Iris pigment epithelial cell (primary cell): ENCODE data around the gene LPAR1.
"Not testable (repeated sequence)": the region's sequence is repeated elsewhere in the genome, so short reads cannot be mapped to it uniquely, and the experiment has no call there.

ENCODE experiments used
- DNase-seq: peaks from one replicate; pipeline ENCODE4 v3.0.0-alpha.2; 2011; ENCODE audit warnings: low read depth

The LPAR1 gene

DNA sequence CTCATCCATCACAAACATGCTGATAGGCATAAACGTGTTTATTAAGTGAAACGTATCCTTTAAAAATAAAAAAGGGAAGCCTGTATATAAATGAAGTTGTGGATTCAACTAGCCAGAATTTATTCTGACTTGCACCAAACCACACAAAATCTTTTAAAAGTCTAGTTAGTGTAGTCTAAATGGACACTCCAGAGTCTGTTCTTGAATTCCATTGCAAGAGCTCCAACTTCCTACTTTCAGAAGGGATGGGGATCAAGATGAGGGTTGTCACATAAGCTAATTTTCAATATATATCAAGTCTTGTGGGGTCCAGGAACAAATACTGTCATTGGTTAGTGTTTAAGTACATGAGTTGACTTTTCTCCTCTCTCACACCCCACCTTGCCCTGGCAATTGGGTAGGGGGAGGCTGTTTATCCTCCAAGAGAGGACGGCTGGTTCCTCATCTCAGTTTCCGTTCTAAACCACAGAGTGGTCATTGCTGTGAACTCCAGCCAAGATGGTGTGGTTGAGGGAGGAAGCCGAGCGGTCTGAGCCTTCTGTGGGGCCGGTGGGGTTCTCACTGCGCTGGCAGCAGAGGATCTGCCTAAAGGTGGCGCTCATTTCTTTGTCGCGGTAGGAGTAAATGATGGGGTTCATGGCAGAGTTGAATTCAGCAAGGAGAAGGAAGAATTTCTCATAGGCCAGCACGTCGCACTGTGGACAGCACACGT is 163.2 kb downstream of the LPAR1 start:
- no peak for DNase-seq

DNA sequence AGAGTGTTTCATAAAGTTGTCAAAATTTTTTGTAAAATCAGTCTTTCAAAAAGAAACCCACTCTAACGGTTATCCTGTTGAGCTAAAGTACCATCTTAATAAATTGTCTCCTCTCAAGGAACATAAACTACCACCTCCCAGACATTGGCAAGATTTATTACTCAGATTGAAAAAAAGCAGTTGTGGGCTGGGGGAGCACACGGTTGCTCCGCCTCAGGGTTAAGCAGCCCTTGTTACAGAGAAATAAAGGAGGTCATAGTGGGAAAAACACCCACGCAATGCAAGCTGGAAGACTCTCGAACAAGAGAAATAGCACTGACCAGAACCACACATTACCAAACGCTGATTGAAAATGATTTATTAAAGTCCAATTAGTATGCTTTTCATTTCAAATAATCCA is 165.3 kb downstream of the LPAR1 start:
- no peak for DNase-seq

DNA sequence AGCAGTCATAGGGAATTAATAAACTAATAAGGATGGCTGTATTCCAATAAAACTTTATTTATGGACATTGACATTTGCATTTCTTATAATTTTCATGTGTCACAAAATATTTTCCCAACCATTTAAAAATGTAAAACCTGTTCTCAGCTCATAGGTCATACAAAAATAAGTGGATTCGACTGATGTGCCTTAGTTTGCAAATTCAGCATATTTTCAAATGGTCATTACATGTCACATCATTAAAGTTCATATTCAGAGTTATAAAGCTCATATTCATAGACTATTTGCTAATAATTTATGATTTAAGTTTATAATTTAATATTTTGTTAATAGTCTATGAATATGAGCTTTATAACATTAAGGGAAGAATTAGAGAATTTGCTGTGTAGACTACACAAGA is 166.5 kb downstream of the LPAR1 start:
- no peak for DNase-seq

- DNase-seq, result no peak
These were observed 168.3 kb downstream of the LPAR1 start for GRCh38 chr9:110869931-110870330.

- DNase-seq, result no peak
These were observed 174.3 kb downstream of the LPAR1 start for GRCh38 chr9:110864011-110864410.

DNA sequence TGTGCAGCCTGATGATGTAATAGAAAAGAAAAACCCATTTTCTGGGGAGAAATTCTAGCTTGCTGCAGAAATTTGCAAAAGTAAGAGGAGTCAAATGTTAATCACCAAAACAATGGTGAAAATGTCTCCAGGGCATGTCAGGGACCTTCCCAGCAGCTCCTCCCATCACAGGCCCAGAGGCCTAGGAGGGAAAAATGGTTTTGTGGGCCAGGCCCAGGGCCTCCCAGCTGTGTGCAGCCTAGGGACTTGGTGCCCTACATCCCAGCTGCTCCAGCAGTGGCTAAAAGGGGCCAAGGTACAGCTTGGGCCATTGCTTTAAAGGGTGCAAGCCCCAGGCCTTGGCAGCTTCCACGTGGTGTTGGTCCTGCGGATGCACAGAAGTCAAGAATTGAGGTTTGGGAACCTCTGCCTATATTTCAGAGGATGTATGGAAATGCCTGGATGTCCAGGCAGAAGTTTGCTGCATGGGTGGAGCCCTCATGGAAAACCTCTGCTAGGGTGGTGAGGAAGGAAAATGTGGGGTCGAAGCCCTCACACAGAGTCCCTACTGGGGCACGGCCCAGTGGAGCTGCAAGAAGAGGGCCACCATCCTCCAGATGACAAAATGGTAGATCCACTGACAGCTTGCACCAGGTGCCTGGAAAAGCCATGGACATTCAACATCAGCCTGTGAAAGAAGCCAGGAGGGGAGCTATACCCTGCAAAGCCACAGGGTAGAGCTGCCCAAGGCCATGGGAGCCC is 176.7 kb downstream of the LPAR1 start:
- not testable (repeated sequence) for DNase-seq

- DNase-seq, result no peak
These were observed 181.5 kb downstream of the LPAR1 start for GRCh38 chr9:110856772-110857171.

DNA sequence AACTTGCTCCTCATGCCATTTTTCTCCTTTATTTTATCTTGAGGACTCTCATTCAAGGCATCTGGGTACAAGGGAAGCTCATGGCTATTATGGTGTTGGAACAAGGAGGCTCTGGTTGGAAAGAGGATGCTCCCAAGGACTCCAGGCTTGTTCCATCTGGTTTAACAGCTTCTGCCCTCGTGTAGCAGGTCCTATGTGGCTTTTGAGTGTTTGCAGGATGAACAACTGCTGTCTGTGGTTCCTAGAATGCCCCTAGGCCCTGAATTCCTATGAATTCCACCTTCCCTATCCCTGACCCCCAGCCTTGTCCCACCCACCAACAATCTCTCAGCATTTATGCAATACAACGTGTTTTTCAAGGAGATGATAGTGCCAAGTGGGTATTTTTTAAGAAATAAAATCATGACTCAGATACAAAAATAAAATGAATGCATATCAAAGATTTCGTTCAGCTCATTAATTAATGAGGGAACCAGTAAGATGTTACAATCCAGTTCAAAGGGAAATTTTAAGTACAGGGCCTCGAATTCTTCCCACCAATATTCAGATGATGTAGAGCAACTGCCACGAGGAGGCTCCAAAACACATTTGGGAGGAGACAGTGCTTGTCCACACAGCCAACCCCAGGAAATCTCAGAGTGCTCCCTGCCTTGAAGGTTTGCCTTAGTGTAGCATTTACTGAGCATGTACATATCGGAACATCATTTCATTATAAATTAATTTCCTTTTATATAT is 187.7 kb downstream of the LPAR1 start:
- no peak for DNase-seq

DNA sequence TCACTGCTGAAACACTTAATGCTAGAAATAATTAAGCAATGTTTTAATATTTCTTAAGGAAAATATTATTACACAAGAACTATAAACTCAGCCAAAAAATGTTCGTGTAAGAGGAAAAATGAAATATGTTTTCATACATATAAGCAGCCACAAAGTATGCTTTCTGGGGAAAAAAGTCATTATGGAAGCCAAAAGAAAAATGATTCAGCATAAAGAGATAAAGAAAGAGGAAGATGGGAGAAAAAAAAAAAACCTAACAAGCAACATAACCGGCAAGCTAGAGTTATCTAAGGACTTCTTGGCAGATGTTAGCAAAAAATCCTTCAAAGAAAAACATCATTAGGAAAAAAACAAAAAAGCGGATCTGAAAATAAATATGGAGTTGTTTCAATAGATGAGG is 190.6 kb downstream of the LPAR1 start:
- peak; percentile 69 for DNase-seq

DNA sequence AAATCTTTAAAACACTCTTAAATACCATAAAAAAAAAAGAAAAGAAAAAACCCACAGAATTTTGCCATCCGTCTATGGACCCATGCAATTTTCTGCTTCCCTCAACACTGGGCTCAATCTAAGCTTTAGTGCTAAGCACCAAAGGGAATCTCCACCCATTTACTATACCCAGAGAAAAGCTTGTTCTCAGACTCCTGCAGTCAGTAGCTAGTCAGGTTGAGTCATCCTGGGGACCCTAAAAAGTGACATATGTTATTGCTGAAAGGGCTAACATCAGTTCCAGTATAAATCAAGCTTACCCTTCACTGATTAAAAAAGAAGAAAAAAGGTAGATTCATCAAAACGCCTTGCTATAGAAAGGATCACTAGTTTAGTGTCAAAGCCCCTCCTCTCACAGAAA is 192.1 kb downstream of the LPAR1 start:
- DNase-seq, result peak; percentile 29

DNA sequence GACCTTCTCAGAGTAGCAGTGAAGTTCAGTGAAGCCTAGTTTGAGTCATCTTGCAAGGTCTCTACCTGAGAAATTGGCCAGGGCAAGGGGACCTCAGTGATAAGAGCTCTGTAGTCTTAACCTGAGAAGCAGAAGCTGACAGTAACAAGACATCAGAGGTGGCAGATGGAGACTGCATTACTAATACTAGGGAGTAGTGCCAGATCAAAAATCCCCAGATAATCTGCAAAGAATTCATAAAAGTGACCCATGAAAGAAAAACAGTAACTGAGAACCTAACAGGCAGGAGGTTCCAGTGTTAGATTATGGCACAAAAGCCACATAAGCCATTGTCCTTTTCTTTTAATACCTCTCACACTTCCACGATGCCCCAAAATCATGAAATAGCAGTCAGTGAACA is 194.1 kb downstream of the LPAR1 start:
- peak; percentile 45 for DNase-seq

DNA sequence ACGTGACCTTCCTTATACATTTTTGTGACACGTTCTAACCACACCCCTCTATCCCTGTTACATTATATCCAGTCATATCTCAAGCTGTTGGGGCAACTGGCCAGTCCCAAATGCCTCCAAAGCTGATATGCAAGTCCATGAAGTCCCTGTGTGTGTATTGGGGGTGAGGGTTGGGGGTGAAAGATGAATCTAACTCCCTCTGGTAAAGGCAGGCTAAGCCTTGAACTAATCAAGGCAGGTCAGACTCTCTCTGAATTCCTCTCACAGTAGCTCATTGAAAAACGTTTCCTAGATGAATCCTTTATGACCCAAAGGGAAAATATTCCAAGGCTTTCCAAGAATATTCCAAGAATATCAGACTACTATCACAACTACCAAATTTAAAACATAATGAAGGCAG is 195.3 kb downstream of the LPAR1 start:
- peak; percentile 16 for DNase-seq

DNA sequence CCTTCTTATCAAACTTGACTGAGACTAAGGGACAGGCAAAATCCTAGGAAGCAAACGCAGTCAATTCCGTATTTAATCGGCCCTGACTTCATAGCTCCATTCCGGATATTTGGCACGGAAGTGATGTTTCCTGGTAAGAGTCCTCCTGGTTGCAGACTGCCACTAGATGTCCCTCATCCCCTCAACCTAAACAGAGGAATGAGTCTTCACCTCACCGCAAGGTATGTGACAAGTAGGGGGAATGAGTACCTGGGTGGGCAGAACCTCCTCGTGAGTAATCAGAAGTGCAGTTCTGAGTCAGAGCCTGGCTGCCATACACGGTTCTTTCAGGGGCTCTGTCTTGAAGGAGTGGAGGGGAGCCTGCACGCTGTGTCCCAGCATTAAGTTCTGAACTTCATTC is 196.1 kb downstream of the LPAR1 start:
- DNase-seq, result peak; percentile 23

DNA sequence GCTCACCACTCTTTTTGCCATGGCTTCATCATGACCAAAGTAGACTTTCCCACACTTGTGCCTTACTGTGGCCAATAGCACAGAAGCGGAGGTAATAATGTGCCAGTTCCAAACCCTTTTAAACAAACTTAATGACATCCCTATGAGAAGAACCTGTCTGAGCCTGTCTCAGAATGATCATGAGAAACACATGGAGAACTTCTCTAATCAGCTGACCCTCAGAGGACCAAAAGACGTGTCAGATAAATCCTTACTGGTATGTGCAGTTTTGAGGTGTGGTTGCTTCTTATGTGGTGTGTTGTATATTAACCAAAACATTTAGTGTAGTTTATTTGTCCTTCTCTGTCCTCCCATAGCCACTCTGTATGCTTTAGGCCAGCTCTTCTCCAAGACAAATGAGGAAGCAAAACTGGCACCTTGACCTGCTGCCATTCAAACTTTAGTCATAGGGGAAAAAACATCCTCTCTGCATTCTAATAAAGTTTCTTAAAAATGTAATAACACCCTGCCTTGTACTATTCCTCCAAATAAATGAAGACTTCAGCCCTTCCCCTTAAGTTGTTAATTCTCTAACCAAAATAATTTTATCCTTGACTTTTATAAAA is 200.8 kb downstream of the LPAR1 start:
- DNase-seq, result no peak

DNA sequence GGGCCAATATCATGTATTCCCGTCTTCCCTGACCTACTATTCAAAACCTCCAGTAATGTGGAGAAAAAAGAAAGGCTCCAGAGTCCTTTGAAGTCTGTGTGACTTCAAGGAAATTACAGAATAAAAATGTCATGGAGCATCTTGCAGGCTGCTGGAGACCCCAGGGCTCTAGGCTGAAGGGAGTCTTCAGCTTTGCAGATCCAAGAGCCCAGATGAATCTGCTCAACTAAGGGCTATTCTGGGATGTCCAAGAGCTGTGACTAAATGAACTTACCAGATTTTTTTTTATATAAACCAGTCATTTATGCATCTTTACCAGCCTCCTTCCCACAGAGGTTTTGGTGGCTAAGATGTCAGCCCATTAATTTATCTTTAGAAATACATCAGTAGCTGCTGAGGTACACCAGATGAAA is 202.4 kb downstream of the LPAR1 start:
- peak; percentile 27 for DNase-seq

- DNase-seq, result peak; percentile 87
These were observed 202.9 kb downstream of the LPAR1 start for GRCh38 chr9:110835404-110835803.

- peak; percentile 39 for DNase-seq
These were observed 205.3 kb downstream of the LPAR1 start for GRCh38 chr9:110832926-110833325.

DNA sequence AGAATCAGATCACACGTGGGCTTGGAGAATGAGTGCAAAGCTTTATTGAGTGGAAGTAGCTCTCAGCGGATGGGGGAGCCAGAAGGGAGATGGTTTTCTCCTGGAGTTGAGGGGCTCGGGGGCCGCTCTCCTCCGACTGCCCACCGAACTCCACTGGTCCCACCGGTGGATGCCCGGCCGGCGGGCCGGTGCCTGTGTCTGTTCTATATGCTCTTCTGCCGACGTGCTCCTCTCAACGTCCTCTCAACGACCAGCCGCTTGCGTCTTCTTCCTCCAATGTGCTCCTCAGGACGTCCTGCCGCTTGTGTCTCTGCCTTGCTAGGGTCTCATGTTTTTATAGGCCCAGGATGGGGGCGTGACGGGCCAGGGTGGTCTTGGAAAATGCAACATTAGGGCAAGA is 207.8 kb downstream of the LPAR1 start:
- DNase-seq, result no peak

GRCh38 chr9:110828264-110828663 is 210.0 kb downstream of the LPAR1 start:
- peak; percentile 68 for DNase-seq

GRCh38 chr9:110826400-110826799 is 211.9 kb downstream of the LPAR1 start:
- DNase-seq, result not testable (repeated sequence)

GRCh38 chr9:110825950-110826349 is 212.3 kb downstream of the LPAR1 start:
- DNase-seq, result no peak

GRCh38 chr9:110825129-110825528 is 213.1 kb downstream of the LPAR1 start:
- not testable (repeated sequence) for DNase-seq
